Loucy (cell line): ENCODE measurements around the gene TRRAP.

ENCODE experiments used
- H2AFZ ChIP-seq: fragments of 200-600 bp; sonication (generic); 2 replicates; pipeline ENCODE4 v1.6.0; 2016; ENCODE audit warnings: antibody characterized with exemption, mild to moderate bottlenecking, low read length, moderate library complexity
- H3F3A ChIP-seq: fragments of 200-600 bp; 2 replicates; pipeline ENCODE4 v1.6.0; 2016; ENCODE audit warnings: antibody characterized with exemption, low read depth, mild to moderate bottlenecking
- H3K27me3 ChIP-seq: fragments of 200-600 bp; sonication (generic); 2 replicates; pipeline ENCODE4 v1.6.1; 2014; ENCODE audit warnings: low read length, mild to moderate bottlenecking; ENCODE audit not compliant: insufficient read depth, poor library complexity, severe bottlenecking
- H3K36me3 ChIP-seq: fragments of 200-600 bp; sonication (generic); 2 replicates; pipeline ENCODE4 v1.6.1; 2016; ENCODE audit warnings: low read length; ENCODE audit not compliant: insufficient read depth
- H3K4me1 ChIP-seq: fragments of 200-600 bp; sonication (generic); 2 replicates; pipeline ENCODE4 v1.5.1; 2014; ENCODE audit warnings: low read length, mild to moderate bottlenecking; ENCODE audit not compliant: insufficient read depth, poor library complexity, severe bottlenecking
- H3K4me2 ChIP-seq: fragments of 200-600 bp; sonication (generic); 2 replicates; pipeline ENCODE4 v1.6.0; 2014; ENCODE audit warnings: antibody characterized with exemption, low read length, low read depth, mild to moderate bottlenecking; ENCODE audit not compliant: poor library complexity, severe bottlenecking
- H3K4me3 ChIP-seq: fragments of 200-600 bp; sonication (generic); 2 replicates; pipeline ENCODE4 v1.5.1; 2014; ENCODE audit warnings: low read length, mild to moderate bottlenecking, mixed read lengths; ENCODE audit not compliant: poor library complexity, severe bottlenecking
- H3K79me2 ChIP-seq: fragments of 200-600 bp; sonication (generic); 2 replicates; pipeline ENCODE4 v1.6.1; 2014; ENCODE audit warnings: low read length; ENCODE audit not compliant: insufficient read depth
- H3K9ac ChIP-seq: fragments of 200-600 bp; sonication (generic); 2 replicates; pipeline ENCODE4 v1.6.0; 2014; ENCODE audit warnings: mild to moderate bottlenecking, low read depth, low read length, moderate library complexity; ENCODE audit not compliant: poor library complexity, severe bottlenecking
- H3K9me2 ChIP-seq: fragments of 200-600 bp; sonication (generic); replicated peaks from 2 replicates; pipeline ENCODE4 v1.6.1; 2016; ENCODE audit warnings: low read depth, low read length, mixed read lengths
- H3K9me3 ChIP-seq: fragments of 200-600 bp; sonication (generic); 2 replicates; pipeline ENCODE4 v1.6.1; 2014; ENCODE audit warnings: mild to moderate bottlenecking, antibody characterized with exemption, low read length, low read depth; ENCODE audit not compliant: insufficient read depth
- H4K20me1 ChIP-seq: fragments of 200-600 bp; sonication (generic); 2 replicates; pipeline ENCODE4 v1.6.0; 2014; ENCODE audit warnings: antibody characterized with exemption, low read length, mild to moderate bottlenecking; ENCODE audit not compliant: insufficient read depth, poor library complexity, severe bottlenecking
- EZH2phosphoT487 ChIP-seq: fragments of 200-600 bp; IDR thresholded peaks from 2 replicates; pipeline ENCODE4 v1.6.1; 2018; ENCODE audit warnings: antibody characterized with exemption, mild to moderate bottlenecking, moderate library complexity, borderline replicate concordance
- TF ChIP-seq, protein P1 (sequence below): fragments of 200-600 bp; sonication (generic); conservative IDR thresholded peaks from 2 replicates; pipeline ENCODE4 v1.5.1; 2014; ENCODE audit warnings: mild to moderate bottlenecking, antibody characterized with exemption, low read length

TRRAP gene

DNA sequence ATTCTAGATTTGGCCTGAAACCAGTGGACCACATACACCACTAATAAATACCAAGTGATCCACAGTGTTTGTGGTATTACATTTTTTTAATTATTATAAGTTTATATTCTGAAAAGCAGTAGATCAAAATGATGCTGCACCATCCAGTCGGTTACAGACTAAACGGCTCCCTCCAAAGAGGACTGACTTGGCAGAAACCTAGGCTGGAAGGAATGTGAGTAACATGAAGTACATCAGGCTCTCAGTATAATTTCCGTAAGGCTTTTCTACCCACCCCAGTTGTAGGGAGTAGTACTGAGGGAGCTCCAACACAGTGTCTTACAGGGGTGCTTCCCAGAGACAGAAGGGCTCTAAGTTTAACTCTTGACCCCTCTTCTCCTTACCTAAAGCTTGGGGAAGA, 119.5 kb downstream of the TRRAP start:
- Histone ChIP-seq H3F3A (no peaks in the 10 kb centered on the region), H4K20me1 (no peaks in the 10 kb centered on the region), H3K4me1 (no peaks in the 10 kb centered on the region), H3K27me3 (no peaks in the 10 kb centered on the region), H3K4me2 (no peak overlapping the region), H3K4me3 (no peak overlapping the region), H3K79me2 (no peaks in the 10 kb centered on the region), H3K36me3 (peaks cover 84% of the 10 kb centered on the region; the same call in 1 of the 2 replicates), H3K9me2 (no peaks in the 10 kb centered on the region), H3K9ac (no peak overlapping the region), H3K9me3 (no peaks in the 10 kb centered on the region), H2AFZ (no peak overlapping the region)
- TF ChIP-seq, protein P1, sequence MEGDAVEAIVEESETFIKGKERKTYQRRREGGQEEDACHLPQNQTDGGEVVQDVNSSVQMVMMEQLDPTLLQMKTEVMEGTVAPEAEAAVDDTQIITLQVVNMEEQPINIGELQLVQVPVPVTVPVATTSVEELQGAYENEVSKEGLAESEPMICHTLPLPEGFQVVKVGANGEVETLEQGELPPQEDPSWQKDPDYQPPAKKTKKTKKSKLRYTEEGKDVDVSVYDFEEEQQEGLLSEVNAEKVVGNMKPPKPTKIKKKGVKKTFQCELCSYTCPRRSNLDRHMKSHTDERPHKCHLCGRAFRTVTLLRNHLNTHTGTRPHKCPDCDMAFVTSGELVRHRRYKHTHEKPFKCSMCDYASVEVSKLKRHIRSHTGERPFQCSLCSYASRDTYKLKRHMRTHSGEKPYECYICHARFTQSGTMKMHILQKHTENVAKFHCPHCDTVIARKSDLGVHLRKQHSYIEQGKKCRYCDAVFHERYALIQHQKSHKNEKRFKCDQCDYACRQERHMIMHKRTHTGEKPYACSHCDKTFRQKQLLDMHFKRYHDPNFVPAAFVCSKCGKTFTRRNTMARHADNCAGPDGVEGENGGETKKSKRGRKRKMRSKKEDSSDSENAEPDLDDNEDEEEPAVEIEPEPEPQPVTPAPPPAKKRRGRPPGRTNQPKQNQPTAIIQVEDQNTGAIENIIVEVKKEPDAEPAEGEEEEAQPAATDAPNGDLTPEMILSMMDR = no peak
- TF ChIP-seq EZH2phosphoT487 = no peak

DNA sequence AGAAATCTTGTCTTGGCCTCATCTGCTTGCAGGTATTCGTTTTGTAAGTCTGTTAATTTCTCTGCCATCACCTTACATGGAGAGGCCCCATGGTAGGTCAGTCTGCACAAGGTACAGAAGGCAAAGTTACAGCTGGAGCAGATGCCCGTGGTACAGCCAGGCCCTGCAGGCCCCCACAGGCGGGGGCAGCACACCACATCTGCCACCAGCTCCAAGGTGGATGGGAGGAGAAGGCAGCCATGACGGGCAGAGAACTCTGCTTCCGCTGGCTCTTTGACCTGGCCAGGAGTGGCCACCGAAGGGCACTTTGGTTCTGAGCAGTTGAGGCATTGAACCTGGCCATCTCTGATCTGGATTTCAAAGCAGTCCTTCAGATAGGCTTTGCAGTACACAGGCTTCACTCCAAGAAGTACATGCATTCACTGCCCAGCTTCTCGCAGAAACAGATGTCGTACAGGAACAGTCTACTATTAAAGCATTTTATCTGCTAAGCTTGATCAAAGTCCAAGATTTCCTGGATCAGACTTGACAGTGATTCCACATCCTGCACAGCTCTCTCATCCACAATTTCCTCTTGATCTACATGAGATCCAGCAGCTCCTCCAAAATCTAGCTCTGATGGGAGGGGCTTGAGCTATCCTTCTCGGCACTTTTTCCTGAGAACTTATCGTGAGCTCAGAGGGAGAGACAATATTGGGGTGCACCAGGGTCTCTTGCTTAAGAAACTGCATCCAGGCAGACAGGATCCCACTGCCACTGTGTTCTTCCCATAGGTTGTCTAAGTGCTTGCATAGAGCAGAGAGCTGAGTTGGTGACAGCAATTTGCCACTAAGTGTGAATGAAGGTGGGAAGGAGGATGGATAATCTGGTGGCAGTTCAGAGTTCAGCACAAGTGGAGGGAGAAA, 120.7 kb downstream of the TRRAP start:
- Histone ChIP-seq H4K20me1 (no peaks in the 10 kb centered on the region), H3K4me2 (no peak overlapping the region)

DNA sequence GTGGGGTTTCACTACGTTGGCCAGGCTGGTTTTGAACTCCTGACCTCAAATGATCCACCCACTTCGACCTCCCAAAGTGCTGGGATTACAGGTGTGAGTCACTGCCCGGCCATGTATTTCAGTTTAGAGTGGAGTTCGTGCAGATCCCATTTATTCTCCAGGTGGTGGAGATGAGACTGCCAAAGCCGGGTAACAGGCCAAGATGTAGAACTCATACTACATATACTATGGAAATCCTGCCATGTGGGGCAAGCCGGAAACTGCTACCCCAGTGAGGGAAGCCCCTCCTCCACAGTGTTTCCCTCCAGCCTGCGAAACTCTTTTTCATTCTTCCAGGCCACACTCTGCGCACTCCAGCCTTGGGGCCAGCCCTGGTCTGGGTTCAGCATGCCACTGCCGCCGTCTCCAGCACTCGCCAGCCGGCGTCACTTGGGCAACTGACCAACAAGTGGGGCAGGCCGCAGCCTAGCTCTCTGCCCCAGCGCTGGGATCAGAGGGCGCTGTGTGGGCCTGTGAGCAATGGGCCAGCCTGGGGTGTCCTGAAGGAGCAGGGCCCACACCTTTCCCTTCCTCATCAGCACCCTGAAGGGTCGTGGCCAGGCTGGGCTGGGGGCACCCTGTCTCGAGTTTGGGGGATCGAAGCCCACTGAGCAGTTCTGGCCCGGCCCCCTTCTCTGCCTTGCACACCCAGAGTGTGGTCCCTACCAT, 122.0 kb downstream of the TRRAP start:
- Histone ChIP-seq H3K4me1 (no peaks in the 10 kb centered on the region), H3K9me2 (no peaks in the 10 kb centered on the region), H3F3A (no peaks in the 10 kb centered on the region), H4K20me1 (no peaks in the 10 kb centered on the region), H3K4me3 (no peak overlapping the region), H2AFZ (no peak overlapping the region), H3K79me2 (no peaks in the 10 kb centered on the region), H3K4me2 (no peak overlapping the region), H3K9me3 (no peaks in the 10 kb centered on the region), H3K9ac (no peak overlapping the region), H3K36me3 (peaks cover 81% of the 10 kb centered on the region; the same call in 1 of the 2 replicates), H3K27me3 (no peaks in the 10 kb centered on the region)
- no peak for TF ChIP-seq EZH2phosphoT487
- TF ChIP-seq, protein P1 = no peak

More for the DNA sequence above, 120.7 kb downstream of the TRRAP start:
- no peak overlapping the region for H3K9ac ChIP-seq
- peaks cover 81% of the 10 kb centered on the region; the same call in 1 of the 2 replicates for H3K36me3 ChIP-seq
- H3K79me2 ChIP-seq = no peaks in the 10 kb centered on the region
- no peak overlapping the region for H3K4me3 ChIP-seq
- TF ChIP-seq EZH2phosphoT487 = no peak
- TF ChIP-seq, protein P1 = no peak
- no peaks in the 10 kb centered on the region for H3F3A ChIP-seq
- no peaks in the 10 kb centered on the region for H3K4me1 ChIP-seq
- H2AFZ ChIP-seq = no peak overlapping the region
- no peaks in the 10 kb centered on the region for H3K27me3 ChIP-seq
- H3K9me3 ChIP-seq = no peaks in the 10 kb centered on the region
- H3K9me2 ChIP-seq = no peaks in the 10 kb centered on the region
